Measurements from ENCODE around the gene SLC25A45.

The SLC25A45 gene

GRCh38 chr11:65396769-65397745, 14.6 kb upstream of the SLC25A45 start:
- H3K4me3 ChIP-seq (ENCODE audit: low read depth, low read length) = no peak overlapping the region
- in situ Hi-C loops (cut with HindIII; ENCODE audit: low sequenced_read_pairs) = no loop called here
- DNase-seq (ENCODE audit: low read depth, low spot score) = no peak
- TF ChIP-seq CTCF (IDR thresholded peaks at IDR 0.05; ENCODE audit: low read depth, low read length) = no peak

- in situ Hi-C loops (cut with HindIII; ENCODE audit: low sequenced_read_pairs) = no loop called here
- TF ChIP-seq CTCF (IDR thresholded peaks at IDR 0.05; ENCODE audit: low read depth, low read length) = no peak
- no peak for DNase-seq (ENCODE audit: low read depth, low spot score)
- no peak overlapping the region for H3K4me3 ChIP-seq (ENCODE audit: low read depth, low read length)
These were observed 13.6 kb upstream of the SLC25A45 start for GRCh38 chr11:65395961-65396530.

GRCh38 chr11:65394125-65394536, 11.7 kb upstream of the SLC25A45 start:
- no peak for DNase-seq (ENCODE audit: low read depth, low spot score)
- H3K4me3 ChIP-seq (ENCODE audit: low read depth, low read length) = no peak overlapping the region
- TF ChIP-seq CTCF (IDR thresholded peaks at IDR 0.05; ENCODE audit: low read depth, low read length) = no peak
- in situ Hi-C loops (cut with HindIII; ENCODE audit: low sequenced_read_pairs) = no loop called here

GRCh38 chr11:65393513-65394079, 11.2 kb upstream of the SLC25A45 start:
- in situ Hi-C loops (cut with HindIII; ENCODE audit: low sequenced_read_pairs) = no loop called here
- no peak for TF ChIP-seq CTCF (IDR thresholded peaks at IDR 0.05; ENCODE audit: low read depth, low read length)
- no peak overlapping the region for H3K4me3 ChIP-seq (ENCODE audit: low read depth, low read length)
- no peak for DNase-seq (ENCODE audit: low read depth, low spot score)

- DNase-seq (ENCODE audit: low read depth, low spot score) = no peak
- TF ChIP-seq CTCF (IDR thresholded peaks at IDR 0.05; ENCODE audit: low read depth, low read length) = no peak
- no peak overlapping the region for H3K4me3 ChIP-seq (ENCODE audit: low read depth, low read length)
- in situ Hi-C loops (cut with HindIII; ENCODE audit: low sequenced_read_pairs) = no loop called here
These were observed 10.5 kb upstream of the SLC25A45 start for GRCh38 chr11:65392899-65393298.

GRCh38 chr11:65392186-65392829, 9.9 kb upstream of the SLC25A45 start:
- no peak for DNase-seq (ENCODE audit: low read depth, low spot score)
- in situ Hi-C loops (cut with HindIII; ENCODE audit: low sequenced_read_pairs) = no loop called here
- TF ChIP-seq CTCF (IDR thresholded peaks at IDR 0.05; ENCODE audit: low read depth, low read length) = no peak
- no peak overlapping the region for H3K4me3 ChIP-seq (ENCODE audit: low read depth, low read length)

Measured in astrocyte of the spinal cord (primary cell).